ENCODE data around the gene FOXP1.

- no peak for TF ChIP-seq CTCF (IDR thresholded peaks at IDR 0.05)
- no peak for TF ChIP-seq POLR2A (IDR thresholded peaks at IDR 0.05)
Measured at GRCh38 chr3:70933105-70933810, 650.3 kb downstream of the FOXP1 start.

Data from adrenal gland (tissue), 5 donors.